GM12801 (cell line): ENCODE data around the gene KDELR1.
A peak's percentile ranks its signal among the peaks of the same experiment; 100 is the strongest.

Source experiments
- CTCF ChIP-seq: IDR thresholded peaks from one replicate; pipeline ENCODE4 v1.5.1; 2011; ENCODE audit warnings: control low read depth; ENCODE audit not compliant: insufficient read length; ENCODE audit errors: extremely low read depth

KDELR1 gene

GRCh38 chr19:48333467-48334384 lies 57.6 kb downstream of the KDELR1 start:
- TF ChIP-seq CTCF, result peak; percentile 41

GRCh38 chr19:48332662-48333466 lies 58.5 kb downstream of the KDELR1 start:
- no peak for TF ChIP-seq CTCF
